ENCODE data around the gene ELAC1. TPM values are rescaled to one million over a fixed set of nuclear protein-coding genes. Genes with fewer than 3 reads are reported as not detected.
"Not testable (repeated sequence)": the region's sequence is repeated elsewhere in the genome, so short reads cannot be mapped to it uniquely, and the experiment has no call there.

Gene ELAC1
- total RNA-seq, 4 donors from 2014 or later, result 4.4 to 8.0 (median 6.8) TPM

DNA sequence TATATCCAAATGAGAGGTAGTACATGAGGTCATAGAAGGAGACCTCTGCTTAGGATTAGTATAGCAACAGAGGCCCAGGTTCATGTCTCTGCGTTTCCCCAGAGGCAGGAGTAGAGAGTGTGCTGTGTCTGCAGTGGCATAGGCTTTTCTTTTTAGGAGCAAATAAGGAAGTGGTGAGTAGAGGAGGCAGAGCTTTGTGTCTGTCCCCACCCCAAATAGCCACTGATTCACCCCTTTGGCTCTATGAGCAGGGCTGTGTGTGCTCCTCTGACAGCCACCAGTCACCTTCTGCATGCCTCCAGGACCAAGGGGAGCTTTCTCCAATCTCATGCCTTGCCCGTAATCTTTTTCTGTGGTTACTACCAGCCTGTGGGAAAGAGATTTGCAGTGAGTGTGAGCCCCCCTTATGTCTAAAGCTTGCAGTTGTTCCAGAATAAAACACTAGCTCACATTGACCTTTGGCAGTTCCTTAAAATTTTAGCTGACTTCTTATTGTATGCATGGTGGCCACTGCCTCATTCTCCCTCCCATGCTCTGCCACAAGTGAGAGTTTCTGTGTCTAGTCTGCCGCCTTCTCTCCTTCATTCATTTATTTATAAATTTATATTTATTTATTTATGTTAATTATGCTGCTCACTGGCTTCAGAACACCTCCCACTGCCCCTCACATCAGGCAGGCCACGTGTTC is 23.5 kb upstream of the ELAC1 start:
- Histone ChIP-seq H3K27me3 (no peaks in the 10 kb centered on the region), H3K4me1 (no peaks in the 10 kb centered on the region), H3K9me3 (no peaks in the 10 kb centered on the region), H3K4me3 (no peak overlapping the region), H3K36me3 (peaks cover 9% of the 10 kb centered on the region), H3K27ac (no peak overlapping the region)
- no peak for DNase-seq (ENCODE audit: low spot score in 2 of 2)
- TF ChIP-seq POLR2A (IDR thresholded peaks at IDR 0.05) (no peak), POLR2AphosphoS5 (IDR thresholded peaks at IDR 0.05) (no peak), EP300 (IDR thresholded peaks at IDR 0.05) (no peak)
- TF ChIP-seq, protein P1, sequence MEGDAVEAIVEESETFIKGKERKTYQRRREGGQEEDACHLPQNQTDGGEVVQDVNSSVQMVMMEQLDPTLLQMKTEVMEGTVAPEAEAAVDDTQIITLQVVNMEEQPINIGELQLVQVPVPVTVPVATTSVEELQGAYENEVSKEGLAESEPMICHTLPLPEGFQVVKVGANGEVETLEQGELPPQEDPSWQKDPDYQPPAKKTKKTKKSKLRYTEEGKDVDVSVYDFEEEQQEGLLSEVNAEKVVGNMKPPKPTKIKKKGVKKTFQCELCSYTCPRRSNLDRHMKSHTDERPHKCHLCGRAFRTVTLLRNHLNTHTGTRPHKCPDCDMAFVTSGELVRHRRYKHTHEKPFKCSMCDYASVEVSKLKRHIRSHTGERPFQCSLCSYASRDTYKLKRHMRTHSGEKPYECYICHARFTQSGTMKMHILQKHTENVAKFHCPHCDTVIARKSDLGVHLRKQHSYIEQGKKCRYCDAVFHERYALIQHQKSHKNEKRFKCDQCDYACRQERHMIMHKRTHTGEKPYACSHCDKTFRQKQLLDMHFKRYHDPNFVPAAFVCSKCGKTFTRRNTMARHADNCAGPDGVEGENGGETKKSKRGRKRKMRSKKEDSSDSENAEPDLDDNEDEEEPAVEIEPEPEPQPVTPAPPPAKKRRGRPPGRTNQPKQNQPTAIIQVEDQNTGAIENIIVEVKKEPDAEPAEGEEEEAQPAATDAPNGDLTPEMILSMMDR (IDR thresholded peaks at IDR 0.05), result no peak
- WGBS, result 85% methylated on average over 4 of the region's 4 CpGs

DNA sequence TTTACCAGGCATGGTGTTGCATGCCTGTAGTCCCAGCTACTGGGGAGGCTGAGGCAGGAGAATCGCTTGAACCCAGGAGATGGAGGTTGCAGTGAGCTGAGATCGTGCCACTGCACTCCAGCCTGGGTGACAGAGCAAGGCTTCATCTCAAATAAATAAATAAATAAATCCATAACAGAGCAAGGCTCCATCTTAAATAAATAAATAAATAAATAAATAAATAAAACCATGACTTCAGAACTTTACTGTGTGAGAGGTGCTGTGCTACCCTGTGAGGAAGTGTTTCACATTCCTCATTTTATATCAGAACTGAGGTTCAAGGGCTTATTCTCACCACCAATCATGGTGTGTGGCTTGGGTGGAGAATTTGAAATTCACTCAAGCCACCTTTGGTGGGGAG is 21.9 kb upstream of the ELAC1 start:
- not testable (repeated sequence) for H3K27me3 ChIP-seq; DNase-seq (ENCODE audit: low spot score in 2 of 2); H3K27ac ChIP-seq; H3K4me3 ChIP-seq; H3K9me3 ChIP-seq; H3K36me3 ChIP-seq; H3K4me1 ChIP-seq
- WGBS, result 97% methylated on average over 2 of the region's 2 CpGs

DNA sequence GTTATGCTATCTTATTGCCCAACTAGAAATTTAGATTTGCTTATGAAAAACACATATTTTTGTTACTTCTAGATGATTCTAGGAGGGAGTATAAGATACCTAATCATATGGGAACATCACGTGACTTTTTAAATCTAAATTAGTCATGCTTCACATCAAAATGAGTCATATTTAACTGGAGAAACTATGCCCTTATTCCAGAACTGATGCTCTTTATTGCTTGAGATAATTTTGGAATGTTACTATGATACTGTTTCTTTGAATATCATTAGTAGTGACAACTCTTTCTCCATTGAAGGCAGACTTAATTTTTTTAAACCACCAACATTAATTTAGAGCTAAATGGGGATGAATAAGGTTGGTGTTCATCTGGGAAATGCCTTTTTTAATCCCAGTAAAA is 19.9 kb upstream of the ELAC1 start:
- Histone ChIP-seq H3K27me3 (no peaks in the 10 kb centered on the region), H3K4me3 (no peak overlapping the region), H3K4me1 (no peaks in the 10 kb centered on the region), H3K27ac (no peak overlapping the region), H3K9me3 (no peaks in the 10 kb centered on the region), H3K36me3 (peaks cover 6% of the 10 kb centered on the region)
- 46% methylated on average over 1 of the region's 1 CpG for WGBS
- TF ChIP-seq POLR2AphosphoS5 (IDR thresholded peaks at IDR 0.05), result no peak
- no peak for TF ChIP-seq EP300 (IDR thresholded peaks at IDR 0.05)
- TF ChIP-seq, protein P1 (IDR thresholded peaks at IDR 0.05), result no peak
- TF ChIP-seq POLR2A (IDR thresholded peaks at IDR 0.05), result no peak
- DNase-seq (ENCODE audit: low spot score in 2 of 2), result no peak

DNA sequence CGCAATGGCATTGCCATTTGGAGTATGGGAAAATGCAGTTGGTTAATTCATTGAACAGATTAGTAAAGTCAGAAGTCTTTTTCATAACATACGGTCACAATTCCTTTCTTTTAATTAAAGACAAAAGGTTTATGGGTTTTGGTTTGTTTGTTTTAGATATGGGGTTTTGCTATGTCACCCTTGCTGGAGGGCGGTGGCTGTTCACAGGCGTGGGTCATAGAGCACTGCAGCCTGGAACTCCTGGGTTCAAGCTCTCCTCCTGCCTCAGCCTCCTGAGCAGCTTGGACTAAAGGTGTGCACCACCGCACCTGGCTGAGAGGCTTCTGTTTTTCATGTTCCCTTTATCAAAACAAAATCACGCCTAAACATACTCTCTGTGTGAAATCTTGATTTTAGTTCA is 18.7 kb upstream of the ELAC1 start:
- Histone ChIP-seq H3K36me3 (peaks cover 6% of the 10 kb centered on the region), H3K9me3 (no peaks in the 10 kb centered on the region), H3K4me1 (no peaks in the 10 kb centered on the region), H3K4me3 (no peak overlapping the region), H3K27ac (no peak overlapping the region), H3K27me3 (no peaks in the 10 kb centered on the region)
- no peak for TF ChIP-seq EP300 (IDR thresholded peaks at IDR 0.05)
- no peak for TF ChIP-seq POLR2AphosphoS5 (IDR thresholded peaks at IDR 0.05)
- TF ChIP-seq, protein P1 (IDR thresholded peaks at IDR 0.05), result no peak
- TF ChIP-seq POLR2A (IDR thresholded peaks at IDR 0.05), result no peak
- WGBS, result 95% methylated on average over 6 of the region's 6 CpGs
- DNase-seq (ENCODE audit: low spot score in 2 of 2), result no peak

DNA sequence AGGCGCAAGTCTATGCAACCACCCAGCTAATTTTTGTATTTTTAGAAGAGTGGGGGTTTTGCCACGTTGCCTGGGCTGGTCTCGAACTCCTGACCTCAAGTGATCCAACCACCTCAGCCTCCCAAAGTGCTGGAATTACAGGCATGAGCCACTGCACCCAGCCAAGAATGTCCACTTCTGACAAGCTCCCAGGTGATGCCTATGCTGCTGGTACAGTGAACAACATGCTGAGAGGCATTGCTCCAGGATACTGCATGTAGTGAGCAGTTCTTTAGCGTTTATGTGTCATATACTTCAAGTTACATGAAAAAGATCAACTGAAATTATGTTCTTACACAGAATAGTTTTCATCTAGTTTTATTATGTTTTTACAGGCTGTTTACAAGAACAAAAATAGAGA is 17.2 kb upstream of the ELAC1 start:
- WGBS, result 74% methylated on average over 4 of the region's 4 CpGs
- Histone ChIP-seq H3K27ac (no peak overlapping the region), H3K4me3 (no peak overlapping the region), H3K27me3 (no peaks in the 10 kb centered on the region), H3K9me3 (no peaks in the 10 kb centered on the region), H3K4me1 (no peaks in the 10 kb centered on the region), H3K36me3 (peaks cover 6% of the 10 kb centered on the region)
- no peak for DNase-seq (ENCODE audit: low spot score in 2 of 2)
- TF ChIP-seq POLR2AphosphoS5 (IDR thresholded peaks at IDR 0.05) (no peak), EP300 (IDR thresholded peaks at IDR 0.05) (no peak), POLR2A (IDR thresholded peaks at IDR 0.05) (no peak)
- TF ChIP-seq, protein P1 (IDR thresholded peaks at IDR 0.05), result no peak

DNA sequence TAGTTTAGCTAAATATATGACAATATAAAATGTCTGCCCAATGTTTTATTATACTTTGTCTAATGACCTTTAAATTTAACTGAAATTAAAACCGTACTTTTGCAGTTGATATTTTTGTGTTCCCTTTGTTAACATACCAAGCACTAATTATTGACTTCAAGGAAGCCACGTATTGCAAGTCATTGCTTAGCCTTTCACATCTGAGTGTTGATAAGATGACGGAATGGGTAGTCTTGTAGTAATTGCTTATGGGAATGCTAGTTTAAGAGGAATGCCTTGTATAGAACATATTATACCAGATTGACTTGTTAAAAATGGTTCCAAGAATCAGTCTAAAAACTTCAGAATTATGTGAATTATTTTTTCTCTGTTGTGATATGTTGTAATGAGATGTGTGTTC is 14.0 kb upstream of the ELAC1 start:
- DNase-seq (ENCODE audit: low spot score in 2 of 2), result no peak
- Histone ChIP-seq H3K9me3 (no peaks in the 10 kb centered on the region), H3K36me3 (no peaks in the 10 kb centered on the region), H3K27me3 (no peaks in the 10 kb centered on the region), H3K4me1 (no peaks in the 10 kb centered on the region), H3K27ac (no peak overlapping the region), H3K4me3 (no peak overlapping the region)
- TF ChIP-seq POLR2A (IDR thresholded peaks at IDR 0.05) (no peak), EP300 (IDR thresholded peaks at IDR 0.05) (no peak), POLR2AphosphoS5 (IDR thresholded peaks at IDR 0.05) (no peak)
- TF ChIP-seq, protein P1 (IDR thresholded peaks at IDR 0.05), result no peak
- WGBS, result 80% methylated on average over 3 of the region's 3 CpGs

Data from suprapubic skin (tissue), 4 donors.